Left ventricle myocardium inferior (tissue), 1 donor: ENCODE measurements around the gene CABP7. TPM values are rescaled to one million over a fixed set of nuclear protein-coding genes. Genes with fewer than 3 reads are reported as not detected.

Source experiments
- DNase-seq: peaks from one replicate; pipeline ENCODE4 v3.0.0-alpha.2; 2020
- H3K27ac ChIP-seq: fragments of 200-600 bp; replicated peaks from 2 replicates; pipeline ENCODE4 v1.8.0; 2021
- H3K27me3 ChIP-seq: fragments of 200-600 bp; 2 replicates; pipeline ENCODE4 v1.8.0; 2021; ENCODE audit warnings: low read depth
- H3K36me3 ChIP-seq: fragments of 200-600 bp; 2 replicates; pipeline ENCODE4 v1.8.0; 2021
- H3K4me1 ChIP-seq: fragments of 200-600 bp; 2 replicates; pipeline ENCODE4 v1.8.0; 2021
- H3K4me3 ChIP-seq: fragments of 200-600 bp; 2 replicates; pipeline ENCODE4 v1.8.0; 2021; ENCODE audit warnings: mild to moderate bottlenecking, moderate library complexity
- H3K9me3 ChIP-seq: fragments of 200-600 bp; replicated peaks from 2 replicates; pipeline ENCODE4 v1.8.0; 2021
- CTCF ChIP-seq: fragments of 200-600 bp; IDR thresholded peaks from 2 replicates; pipeline ENCODE4 v1.8.0; 2021; ENCODE audit warnings: antibody characterized with exemption, mild to moderate bottlenecking, borderline replicate concordance
- intact Hi-C: fragments of 100-400 bp; cut with micrococcal nuclease; formaldehyde crosslinking; loops from one replicate; pipeline ENCODE4 v1.11.0; 2022
- total RNA-seq: library from RNA; stranded (reverse); fragmentation: NEBNext Ultra II Directional; extraction: Animal tissue kit (Norgen Biotek cat#: 25700); gene quantifications from one replicate; pipeline ENCODE4 v1.2.1, GENCODE V29; 2021
- donor health status: DM: no; HTN: yes; CAD: no; lungs with severe emphysema.

CABP7 gene
- total RNA-seq, 1 donor from 2014 or later = not detected

DNA sequence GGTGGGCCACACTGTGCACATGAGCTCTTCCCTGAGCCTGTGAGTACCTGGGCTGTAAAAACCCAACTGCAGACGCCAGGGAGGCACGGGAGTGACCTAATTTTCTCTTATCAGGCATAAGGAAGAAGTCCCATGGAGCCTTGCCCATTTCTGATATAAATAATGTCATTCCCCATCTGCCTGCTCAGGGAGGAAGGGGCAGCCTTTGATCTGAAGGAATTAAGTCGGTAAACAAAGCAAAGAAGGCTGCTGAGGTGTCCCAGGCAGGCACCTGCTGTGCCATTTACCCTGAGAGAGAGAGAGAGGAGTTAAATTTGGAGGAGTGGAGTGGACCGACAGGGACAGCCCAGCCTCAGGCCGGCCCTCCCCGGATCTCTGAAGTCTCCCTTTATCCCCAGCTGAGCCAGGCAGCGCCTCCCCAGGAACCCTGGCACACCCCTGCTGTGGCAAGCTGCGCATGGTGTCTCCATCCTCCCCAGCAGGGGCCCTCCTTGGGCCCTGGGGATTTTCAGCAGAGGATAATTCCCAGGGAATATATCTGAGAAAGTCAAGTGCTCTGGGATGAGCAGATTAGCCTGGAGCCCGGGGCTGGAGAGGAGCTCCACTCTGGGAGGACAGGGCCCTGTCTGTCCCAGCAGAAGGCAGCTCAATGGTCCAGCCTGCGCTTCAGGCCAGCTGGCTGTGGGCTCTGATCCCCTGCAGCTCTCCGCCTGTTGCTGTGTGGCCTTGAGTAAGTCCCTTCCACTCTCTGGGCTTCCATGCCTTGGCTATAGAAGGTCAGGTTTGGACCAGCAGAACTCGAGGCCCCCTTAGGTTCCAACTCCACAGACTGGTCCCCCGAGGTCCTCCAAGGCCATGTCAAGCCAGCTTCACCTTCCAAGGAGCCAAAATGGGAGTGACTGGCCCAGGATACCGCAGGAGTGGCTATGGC lies 17.5 kb upstream of the CABP7 start:
- intact Hi-C loops = no loop called here
- H3K4me3 ChIP-seq = no peak overlapping the region
- H3K36me3 ChIP-seq = no peaks in the 10 kb centered on the region
- TF ChIP-seq CTCF = no peak
- peaks cover 73% of the 10 kb centered on the region for H3K27me3 ChIP-seq
- peaks cover 21% of the 10 kb centered on the region for H3K4me1 ChIP-seq
- no peaks in the 10 kb centered on the region for H3K9me3 ChIP-seq
- DNase-seq = no peak
- no peak overlapping the region for H3K27ac ChIP-seq

DNA sequence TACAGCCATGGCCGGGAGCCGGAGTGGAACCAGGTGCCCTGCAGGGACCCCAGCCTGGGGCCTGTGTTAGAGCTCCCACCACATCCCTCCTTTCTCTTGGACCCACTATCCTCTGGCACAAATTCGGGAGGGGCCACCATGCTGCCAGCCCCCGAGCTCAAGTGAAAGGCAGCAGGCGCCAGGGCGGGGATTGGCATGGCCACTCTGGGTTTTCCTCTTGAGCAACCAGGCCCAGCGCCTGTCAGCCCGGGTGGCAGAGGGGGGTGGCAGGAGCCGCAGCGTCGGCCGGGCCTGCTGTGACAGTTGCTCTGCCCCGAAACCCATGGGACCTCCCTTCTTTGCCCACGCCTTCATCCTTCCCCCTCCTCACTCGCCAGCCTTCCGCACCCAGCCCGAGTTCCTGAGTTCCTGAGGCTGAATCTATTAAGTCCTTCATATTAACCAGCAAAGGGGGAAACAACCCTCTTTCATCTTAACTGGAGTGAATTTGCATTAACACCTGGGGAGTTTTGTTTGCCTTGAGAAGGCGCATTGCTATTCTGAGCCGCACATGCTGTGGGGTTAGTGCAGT lies 16.8 kb upstream of the CABP7 start:
- peak; percentile 33 for DNase-seq
- no peaks in the 10 kb centered on the region for H3K9me3 ChIP-seq
- no peak overlapping the region for H3K27ac ChIP-seq
- peaks cover 21% of the 10 kb centered on the region for H3K4me1 ChIP-seq
- TF ChIP-seq CTCF = no peak
- no peak overlapping the region for H3K4me3 ChIP-seq
- H3K36me3 ChIP-seq = no peaks in the 10 kb centered on the region
- H3K27me3 ChIP-seq = peaks cover 76% of the 10 kb centered on the region
- intact Hi-C loops = no loop called here

DNA sequence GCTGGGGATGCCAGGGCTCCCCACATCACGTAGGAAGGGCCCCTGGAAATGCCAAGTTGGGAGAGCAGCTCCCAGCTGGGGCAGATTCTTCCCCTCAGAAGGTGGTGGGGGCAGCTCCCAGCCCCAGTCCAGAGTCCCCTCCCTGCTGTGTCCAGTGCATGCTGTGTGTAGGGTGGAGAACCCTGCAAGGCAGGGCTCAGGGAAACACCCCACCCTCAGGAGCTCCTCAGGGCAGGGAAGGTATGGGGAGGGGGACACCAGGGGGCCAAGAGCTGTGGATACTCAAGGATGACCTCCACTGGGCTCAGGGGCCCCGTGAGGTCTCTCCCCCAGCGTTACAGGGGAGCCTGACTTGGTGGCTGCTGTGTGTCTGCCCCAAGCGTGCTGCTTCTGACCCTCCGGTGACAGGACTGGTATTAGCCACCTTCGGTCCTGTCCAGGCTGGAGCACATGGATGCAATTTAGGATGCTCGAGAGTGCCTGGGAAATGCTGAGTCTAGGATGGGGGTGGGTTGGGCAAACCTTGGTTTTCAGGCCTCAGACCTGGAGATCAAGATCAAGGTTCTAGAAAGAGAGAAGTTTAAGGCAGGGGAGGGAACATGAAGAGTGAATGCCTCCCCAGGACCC lies 16.1 kb upstream of the CABP7 start:
- Histone ChIP-seq H3K27me3 (peaks cover 77% of the 10 kb centered on the region), H3K4me3 (no peak overlapping the region), H3K27ac (no peak overlapping the region), H3K4me1 (peaks cover 21% of the 10 kb centered on the region), H3K9me3 (no peaks in the 10 kb centered on the region), H3K36me3 (no peaks in the 10 kb centered on the region)
- no peak for TF ChIP-seq CTCF
- intact Hi-C loops = no loop called here
- DNase-seq = no peak

GRCh38 chr22:29704528-29705285 lies 15.1 kb upstream of the CABP7 start:
- no peak overlapping the region for H3K4me3 ChIP-seq
- TF ChIP-seq CTCF = no peak
- H3K4me1 ChIP-seq = peaks cover 21% of the 10 kb centered on the region
- no peak overlapping the region for H3K27ac ChIP-seq
- intact Hi-C loops = no loop called here
- no peak for DNase-seq
- peaks cover 85% of the 10 kb centered on the region for H3K27me3 ChIP-seq
- H3K9me3 ChIP-seq = no peaks in the 10 kb centered on the region
- H3K36me3 ChIP-seq = no peaks in the 10 kb centered on the region

DNA sequence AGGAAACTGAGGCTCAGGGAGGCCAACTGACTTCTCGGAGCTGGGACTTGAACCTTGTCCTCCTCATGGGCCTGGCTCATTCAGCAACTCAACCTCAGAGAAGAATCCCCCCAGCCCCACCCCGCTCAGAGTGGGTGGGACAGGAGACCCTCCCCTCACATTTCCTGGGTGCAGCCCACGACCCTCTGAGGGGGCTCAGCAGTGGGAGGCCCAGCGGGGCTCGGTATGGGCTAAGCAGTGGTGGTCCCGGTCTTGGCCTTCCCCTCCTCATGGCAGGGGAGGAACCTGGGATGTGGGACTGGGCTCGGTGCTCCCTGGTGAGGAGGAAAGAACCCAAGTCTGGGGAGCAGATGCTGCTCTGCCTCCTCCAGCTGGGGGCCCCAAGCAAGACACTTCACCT lies 14.2 kb upstream of the CABP7 start:
- Histone ChIP-seq H3K9me3 (no peaks in the 10 kb centered on the region), H3K27me3 (peaks cover 85% of the 10 kb centered on the region), H3K4me1 (peaks cover 21% of the 10 kb centered on the region), H3K4me3 (no peak overlapping the region), H3K36me3 (no peaks in the 10 kb centered on the region), H3K27ac (no peak overlapping the region)
- intact Hi-C loops = no loop called here
- TF ChIP-seq CTCF = no peak
- DNase-seq = no peak
